ENCODE measurements around the gene MSX2.
"Not testable (repeated sequence)": the region's sequence is repeated elsewhere in the genome, so short reads cannot be mapped to it uniquely, and the experiment has no call there.

Gene MSX2

GRCh38 chr5:174734571-174735497, 10.5 kb downstream of the MSX2 start:
- DNase-seq = no peak

DNA sequence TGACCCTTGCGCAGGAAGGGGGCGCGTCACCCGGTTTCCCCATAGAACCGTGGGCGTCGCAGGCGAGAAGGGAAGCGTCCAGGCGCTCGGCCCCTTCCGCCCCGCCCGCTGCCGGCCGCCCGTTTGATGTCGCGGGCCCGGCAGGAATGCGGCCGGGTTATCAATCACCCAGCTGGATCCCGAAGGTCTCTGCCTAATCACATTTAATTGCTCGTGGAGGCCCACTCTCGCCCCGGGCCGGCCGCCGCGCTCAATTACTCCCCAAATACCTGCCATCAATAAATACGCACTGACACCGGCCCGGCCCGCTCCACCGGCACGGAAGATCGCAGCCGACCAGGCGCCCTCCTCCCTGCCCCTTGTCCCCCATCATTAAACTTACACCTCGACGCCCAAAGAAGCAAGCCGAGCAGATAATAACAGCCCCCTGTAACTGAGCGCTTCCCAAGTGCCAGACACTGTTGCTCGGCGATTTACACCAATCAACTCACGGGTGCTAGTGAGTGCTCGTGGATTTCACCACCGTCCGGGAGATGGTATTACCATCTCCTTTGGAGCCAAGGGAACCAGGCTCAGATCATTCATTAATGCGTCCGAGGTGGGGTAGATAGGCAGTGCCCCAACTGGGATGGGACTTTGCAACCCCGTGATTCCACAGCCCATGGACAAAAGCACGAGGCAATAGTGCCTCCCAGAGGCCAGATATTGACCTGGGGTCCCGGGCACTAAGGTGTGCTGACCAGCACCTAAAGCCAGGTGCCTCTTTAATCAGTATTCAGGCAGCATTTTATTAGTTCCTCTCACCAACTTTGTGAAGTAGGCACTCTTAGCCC, 11.3 kb downstream of the MSX2 start:
- DNase-seq = no peak

DNA sequence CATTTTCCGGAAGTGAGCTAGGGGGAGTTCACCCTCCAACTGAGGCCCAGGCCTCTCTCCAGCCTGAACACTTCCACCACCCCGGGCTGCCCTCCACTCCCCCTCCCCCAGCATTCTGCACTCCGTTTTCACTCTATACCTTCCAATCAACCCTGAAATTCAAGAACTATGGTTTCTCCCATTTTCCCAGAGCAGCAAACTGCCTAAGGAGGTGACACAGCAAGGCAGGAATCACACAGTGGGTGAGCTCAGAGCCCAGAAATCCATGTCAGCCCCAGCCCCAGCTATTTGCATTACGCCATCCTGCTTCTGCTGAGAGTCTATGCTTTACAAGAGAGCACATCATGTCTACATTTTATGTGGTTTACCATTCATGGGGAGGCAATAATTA, 11.9 kb downstream of the MSX2 start:
- no peak for DNase-seq

GRCh38 chr5:174736777-174737176, 12.4 kb downstream of the MSX2 start:
- no peak for DNase-seq

DNA sequence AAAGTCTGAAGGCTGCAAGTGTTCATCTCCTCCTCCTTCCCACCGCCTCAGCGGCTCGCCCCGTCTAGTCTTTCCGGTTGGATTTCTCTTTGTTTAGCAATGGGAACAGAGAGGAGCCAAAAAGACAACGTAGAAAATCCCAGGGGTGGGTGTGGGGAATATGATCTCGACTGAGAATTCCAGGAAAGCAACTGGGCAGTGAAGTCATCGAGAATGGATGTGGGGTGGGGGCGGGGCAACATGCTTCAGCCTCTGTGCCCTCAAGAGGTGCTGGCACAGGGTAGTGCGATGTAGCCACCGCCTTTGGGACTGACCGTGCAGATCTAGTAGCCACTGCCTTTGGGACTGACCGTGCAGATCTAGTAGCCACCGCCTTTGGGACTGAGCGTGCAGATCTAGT, 12.9 kb downstream of the MSX2 start:
- DNase-seq = no peak

- DNase-seq = no peak
Observed at GRCh38 chr5:174741352-174741751, 17.0 kb downstream of the MSX2 start.

GRCh38 chr5:174744896-174745295, 20.5 kb downstream of the MSX2 start:
- no peak for DNase-seq

DNA sequence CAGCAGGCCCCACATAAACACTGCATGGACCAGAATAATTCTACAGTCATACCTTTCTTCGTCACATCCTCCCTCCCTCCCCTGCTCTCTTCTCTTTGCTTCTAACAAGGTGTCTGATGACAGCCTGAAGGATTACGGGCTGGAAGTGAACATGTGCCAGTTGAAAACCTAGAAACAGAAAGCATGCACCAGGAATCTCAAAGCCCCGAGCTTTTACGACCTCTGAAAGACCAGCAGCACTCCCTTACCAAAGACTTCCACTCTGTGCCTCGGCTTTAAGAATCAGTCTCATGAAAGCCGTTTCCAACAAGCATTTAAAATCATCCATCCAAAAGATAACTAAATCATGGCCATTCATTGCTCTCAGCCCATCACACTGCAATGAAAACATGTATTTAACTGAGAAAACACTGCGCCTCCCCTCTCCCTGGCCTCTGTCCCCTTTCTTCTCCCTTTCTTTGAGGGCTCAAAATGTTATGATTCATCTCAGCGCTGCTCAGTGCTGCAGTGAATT, 21.3 kb downstream of the MSX2 start:
- DNase-seq = no peak

- DNase-seq = no peak
Observed at GRCh38 chr5:174750711-174751110, 26.3 kb downstream of the MSX2 start.

DNA sequence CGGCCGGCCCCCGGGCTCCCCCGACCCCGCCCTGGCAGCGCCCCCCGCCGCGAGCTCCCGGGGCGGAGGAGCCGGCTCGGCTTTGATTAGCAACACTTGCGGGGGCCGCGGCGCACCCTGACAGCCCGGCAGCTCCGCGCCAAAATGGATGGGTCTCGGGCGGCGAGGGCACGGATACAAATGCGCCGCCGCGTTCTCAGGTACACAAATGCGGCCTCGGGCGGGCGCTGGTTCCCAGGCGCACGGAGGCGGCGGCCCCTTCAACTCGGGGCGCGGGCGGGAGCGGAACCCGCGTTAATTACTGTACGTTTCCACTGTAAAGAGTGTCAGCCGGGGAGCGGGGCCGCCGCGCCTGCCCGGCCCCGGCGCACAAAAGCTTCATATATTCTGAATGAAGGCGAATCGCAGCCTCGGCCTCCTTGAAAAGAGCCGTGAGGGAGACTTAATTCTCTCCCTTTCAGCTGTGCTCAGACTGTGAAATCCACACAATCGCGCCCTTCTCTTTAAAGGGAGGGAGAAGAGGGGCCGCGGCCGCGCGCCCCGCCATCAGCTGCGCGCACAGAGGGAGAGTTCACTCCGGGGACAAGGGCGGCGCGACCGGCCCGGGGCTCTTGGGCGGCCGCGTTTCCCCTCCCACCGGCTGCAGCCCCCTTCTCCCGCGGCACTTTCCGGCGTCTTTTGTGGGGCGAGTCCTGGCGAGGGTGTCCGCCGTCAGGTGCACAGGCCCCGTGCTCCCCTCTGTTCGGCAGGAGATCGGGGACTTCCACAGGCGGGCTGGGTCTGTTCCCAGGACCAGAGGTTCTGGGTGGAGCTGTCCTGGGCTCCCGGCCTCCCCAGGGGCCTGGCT, 27.0 kb downstream of the MSX2 start:
- no peak for DNase-seq

- DNase-seq = no peak
Observed at GRCh38 chr5:174752121-174752520, 27.7 kb downstream of the MSX2 start.

DNA sequence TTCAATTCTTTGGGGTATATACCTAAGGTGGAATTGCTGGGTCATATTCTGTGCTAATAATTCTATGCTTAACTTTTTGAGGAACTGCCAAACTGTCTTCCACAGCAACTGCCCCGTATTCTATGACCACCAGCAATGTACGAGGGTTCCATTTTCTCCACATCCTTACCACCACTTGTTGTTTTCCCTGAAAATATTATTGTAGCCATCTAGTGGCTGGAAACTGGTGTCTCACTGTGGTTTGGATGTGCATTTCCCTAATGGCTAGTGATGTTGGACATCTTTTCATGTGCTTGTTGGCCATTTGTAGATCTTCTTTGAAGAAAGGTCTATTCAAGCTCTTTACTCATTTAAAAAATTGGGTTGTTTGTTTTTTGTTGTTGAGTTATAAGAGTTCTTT, 30.7 kb downstream of the MSX2 start:
- no peak for DNase-seq

- no peak for DNase-seq
Observed at GRCh38 chr5:174759091-174759490, 34.7 kb downstream of the MSX2 start.

- no peak for DNase-seq
Observed at GRCh38 chr5:174760721-174761120, 36.3 kb downstream of the MSX2 start.

GRCh38 chr5:174761341-174761740, 37.0 kb downstream of the MSX2 start:
- not testable (repeated sequence) for DNase-seq

DNA sequence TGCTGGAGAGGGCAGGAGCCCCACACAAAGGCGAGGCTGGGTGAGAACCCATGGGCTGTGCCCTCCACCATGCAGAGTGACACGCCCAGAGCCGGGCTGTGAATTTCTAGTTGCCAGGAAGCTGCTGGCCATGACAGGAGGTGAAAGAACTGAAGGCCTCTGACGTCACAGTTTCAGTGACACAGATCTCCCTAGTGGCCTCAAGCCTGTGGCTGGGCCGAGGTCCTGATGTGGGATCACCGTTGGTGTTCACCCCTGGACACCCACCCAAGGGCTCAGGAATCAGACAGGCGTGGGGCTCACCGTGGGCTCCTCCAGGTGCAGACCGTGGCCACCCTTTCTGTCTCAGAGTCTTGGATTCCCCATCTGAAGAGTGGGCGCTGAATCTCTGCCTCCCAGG, 39.9 kb downstream of the MSX2 start:
- no peak for DNase-seq

DNA sequence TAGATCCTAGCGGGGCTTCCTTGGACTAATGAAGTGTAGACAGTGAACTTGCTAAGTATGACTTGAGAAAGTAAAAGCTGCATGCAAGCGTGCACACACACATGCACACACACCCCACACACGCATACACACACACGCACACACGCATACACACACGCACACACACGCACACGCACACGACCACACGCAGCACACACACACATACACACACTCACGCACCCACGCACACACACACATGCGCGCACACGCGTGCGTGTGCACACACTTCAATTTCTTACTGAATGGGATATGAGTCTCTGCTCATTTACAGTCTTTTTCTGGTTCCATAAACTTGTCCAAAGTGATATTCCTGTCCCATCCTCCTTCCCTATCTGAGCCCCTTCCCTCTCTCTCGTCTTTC, 41.2 kb downstream of the MSX2 start:
- no peak for DNase-seq

GRCh38 chr5:174767670-174768069, 43.3 kb downstream of the MSX2 start:
- DNase-seq = no peak

DNA sequence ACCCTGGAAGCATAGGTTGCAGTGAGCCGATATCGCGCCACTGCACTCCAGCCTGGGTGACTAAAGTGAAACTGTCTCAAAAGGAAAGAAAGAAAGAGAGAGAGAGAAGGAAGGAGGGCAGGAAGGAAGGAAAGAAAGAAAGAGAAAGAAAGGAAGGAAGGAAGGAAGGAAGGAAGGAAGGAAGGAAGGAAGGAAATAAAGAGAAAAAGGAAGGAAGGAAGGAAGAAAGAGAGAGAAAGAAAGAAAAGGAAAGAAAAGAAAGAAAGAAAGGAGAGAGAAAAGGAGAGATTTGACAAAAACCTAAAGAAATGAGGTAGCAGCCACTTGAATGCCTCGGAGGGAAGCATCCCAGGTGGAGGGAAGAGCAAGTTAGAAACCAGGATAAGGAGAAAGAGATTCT, 44.6 kb downstream of the MSX2 start:
- no peak for DNase-seq

DNA sequence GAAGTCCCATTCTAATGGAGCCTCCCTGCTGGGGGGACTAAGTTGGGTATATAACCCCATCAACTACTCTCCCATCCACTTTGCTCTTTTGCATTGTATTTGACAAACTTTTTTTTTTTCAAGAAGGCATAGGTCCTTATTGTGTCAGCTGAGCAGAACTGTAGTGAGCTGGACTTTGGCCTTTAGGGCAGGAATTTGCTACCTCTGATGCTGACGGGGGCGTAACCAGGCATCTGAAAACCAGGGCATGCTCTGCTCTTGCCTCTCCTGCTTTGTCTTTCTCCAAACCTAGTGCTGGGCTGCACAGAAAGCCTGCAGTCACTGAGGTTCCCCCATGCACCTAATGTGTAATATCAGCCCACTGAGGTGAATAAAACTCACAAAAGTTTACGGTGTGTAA, 49.0 kb downstream of the MSX2 start:
- no peak for DNase-seq

GRCh38 chr5:174775081-174775480, 50.7 kb downstream of the MSX2 start:
- DNase-seq = no peak

DNA sequence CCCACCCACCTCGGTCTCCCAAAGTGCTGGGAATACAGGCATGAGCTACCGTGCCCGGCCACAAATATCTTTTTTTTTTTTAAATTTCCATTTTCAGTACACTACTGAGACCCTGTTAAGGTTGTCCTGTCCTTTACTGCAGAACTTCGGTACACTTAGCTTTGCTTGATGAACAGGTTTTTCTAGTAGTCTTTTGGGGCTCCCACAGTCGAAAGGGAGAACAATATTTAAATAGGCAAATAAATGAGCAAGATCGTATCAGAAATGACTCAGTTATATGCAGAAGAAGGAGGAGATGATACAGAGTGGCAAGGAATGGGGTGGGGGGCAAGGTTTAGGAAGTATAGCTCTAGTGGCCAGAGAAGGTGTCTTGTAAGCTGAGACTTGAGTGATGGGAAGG, 52.7 kb downstream of the MSX2 start:
- DNase-seq = no peak

DNA sequence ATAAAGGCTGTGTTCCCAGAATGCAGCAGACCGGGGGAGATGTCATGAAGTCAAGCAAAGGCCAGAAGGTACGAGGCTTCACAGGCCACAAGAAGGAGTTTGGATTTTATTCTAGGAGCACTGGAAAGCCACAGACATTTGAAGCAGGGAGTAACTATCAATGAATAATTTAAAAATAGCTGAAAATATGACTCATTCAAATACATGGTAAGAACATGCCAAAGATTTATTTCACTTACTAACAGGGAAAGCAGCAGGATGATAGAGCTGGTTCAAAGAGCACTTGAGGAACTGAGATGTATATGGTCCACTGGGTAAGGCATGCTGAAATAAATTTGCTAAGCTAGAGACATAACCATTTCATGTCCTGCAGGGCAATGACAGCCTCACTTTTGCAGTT, 53.2 kb downstream of the MSX2 start:
- no peak for DNase-seq
